GM21526 (cell line): ENCODE measurements around the gene QSOX1.
"Not testable (repeated sequence)": the region's sequence is repeated elsewhere in the genome, so short reads cannot be mapped to it uniquely, and the experiment has no call there.

Experiments
- ATAC-seq: cut with Tn5 transposase; IDR thresholded peaks from one replicate; pipeline ENCODE4 v1.9.1; 2021; ENCODE audit warnings: moderate library complexity; ENCODE audit not compliant: unreplicated experiment, low FRiP score

QSOX1 gene

DNA sequence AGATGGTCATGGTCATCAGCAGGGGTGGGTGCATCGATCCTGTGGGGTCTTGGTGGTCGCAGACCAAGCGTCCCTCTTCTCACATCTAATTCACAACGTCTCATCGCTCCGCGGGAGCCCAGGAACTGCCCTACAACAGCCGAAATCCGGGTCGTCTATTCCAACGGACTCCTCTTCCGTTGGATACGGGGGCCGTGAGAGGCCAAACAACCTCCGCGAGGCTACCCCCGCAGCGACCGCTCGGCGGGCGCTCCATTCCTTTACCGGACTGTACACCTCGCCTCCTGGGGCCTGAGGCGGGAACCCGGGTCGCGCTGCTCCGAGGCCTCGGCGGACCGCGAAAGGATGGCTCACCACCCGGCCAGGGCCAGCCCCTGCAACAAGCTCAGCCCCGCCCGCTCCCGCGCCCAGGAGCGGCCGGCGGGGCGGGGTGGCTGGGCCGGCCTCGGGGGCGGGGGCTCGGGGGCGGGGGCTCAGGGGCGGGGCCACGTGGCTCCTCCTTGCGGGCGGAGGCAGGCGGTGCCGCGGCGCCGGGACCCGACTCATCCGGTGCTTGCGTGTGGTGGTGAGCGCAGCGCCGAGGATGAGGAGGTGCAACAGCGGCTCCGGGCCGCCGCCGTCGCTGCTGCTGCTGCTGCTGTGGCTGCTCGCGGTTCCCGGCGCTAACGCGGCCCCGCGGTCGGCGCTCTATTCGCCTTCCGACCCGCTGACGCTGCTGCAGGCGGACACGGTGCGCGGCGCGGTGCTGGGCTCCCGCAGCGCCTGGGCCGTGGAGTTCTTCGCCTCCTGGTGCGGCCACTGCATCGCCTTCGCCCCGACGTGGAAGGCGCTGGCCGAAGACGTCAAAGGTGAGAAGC is at the start of gene QSOX1:
Gene QSOX1 (plus strand): TSS at position 545 of the 857 bp plus-strand sequence. CDS start 39 bp downstream, at position 584.
- ATAC-seq = peak; percentile 88

GRCh38 chr1:180112091-180112490 is 42.6 kb upstream of the QSOX1 start:
- ATAC-seq = no peak

GRCh38 chr1:180112984-180113647 is 41.6 kb upstream of the QSOX1 start:
- no peak for ATAC-seq

DNA sequence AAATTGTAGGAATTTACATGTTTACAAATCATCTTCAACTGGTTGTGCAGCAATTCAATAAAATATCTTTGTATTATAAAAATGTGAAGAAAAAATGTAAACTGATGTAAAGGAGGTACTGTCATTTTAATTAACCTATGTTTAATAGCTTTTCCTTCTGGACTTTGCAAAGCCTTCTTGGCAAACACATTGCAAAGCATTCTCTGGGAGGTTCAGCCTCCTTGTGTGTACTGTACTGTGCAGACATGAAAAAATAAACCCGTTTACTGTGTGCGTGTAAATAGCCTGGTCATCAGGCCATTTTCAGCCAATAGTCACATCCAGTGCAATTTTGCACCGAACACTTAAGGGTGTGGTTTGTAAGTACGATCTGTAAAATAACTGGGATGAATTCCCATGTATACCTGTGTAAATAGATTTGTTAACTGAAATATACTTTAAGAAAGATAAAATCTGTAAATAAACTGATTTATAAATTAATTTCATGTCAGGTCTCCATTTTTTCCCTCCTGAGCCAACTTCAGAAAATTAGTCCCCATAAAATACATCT is 40.2 kb upstream of the QSOX1 start:
- no peak for ATAC-seq

DNA sequence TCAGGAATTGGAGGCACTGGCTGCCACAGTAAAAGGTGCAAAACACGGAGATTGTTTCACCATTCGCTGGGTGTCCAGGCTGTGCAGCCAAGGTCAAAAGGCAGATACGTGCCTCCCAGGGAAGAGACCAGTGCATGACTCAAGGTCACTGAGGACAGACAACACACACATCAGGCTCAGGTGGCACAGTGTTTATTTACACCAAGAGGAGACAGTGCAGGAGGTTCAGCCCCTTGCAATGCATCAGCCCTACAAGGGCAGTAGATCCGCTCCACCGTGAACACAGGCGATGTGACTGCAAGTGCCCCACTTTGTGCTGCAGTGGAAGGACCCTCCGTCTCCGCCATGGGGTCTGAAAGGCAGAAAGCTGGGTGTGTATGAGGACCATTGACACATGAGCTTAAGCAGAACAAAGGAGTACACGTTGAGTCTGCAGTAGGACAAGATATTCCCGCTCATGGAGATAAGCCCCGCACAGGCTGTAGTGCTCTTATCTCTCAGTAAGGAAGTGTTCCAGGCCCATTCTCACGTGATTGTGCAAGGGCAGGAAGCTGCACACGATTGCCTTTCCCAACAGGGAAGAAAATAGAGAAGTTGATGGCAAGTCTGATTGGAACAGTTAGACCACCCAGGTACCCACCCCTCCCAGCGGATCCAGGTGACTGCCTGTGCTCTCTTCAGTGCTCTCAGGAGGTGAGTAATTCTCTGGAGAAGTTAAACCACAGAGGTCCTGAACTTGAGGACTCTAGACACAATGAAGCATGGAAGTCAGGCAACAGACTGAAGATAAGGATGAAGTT is 37.5 kb upstream of the QSOX1 start:
- no peak for ATAC-seq

DNA sequence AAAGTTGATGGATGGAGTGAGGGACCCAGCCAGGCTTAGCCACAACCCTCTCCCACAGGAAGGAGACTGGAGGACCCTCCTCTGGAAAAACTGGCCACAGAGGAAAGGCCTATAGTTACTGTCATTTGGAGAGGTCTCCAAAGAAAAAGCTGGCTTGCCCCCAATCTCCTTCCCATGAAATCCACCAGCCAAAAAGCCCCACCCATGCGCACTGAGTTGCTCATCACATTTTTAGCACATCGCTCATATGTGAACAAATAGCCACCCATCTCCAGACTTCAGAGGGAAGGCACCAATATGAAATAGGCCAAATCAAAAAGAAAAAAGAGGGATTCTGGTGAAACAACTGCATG is 36.9 kb upstream of the QSOX1 start:
- ATAC-seq = no peak

DNA sequence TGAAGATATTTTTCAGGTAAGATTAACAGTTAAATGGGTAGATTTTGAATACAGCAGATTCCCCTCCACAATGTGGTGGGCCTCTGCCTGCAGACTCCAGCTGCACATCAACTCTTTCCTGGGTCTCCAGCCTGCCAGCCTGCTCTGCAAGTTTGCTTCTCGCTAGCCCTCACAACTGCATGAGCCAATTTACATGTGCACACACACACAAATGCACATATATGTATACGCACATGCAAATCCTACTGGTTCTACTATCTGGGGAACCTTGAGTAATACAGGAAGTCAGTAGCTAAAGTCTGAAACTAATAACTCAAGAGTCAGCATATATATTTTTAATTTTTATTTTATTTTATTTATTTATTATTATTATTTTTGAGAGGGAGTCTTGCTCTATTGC is 34.8 kb upstream of the QSOX1 start:
- ATAC-seq = no peak

GRCh38 chr1:180123463-180123936 is 31.2 kb upstream of the QSOX1 start:
- ATAC-seq = no peak

GRCh38 chr1:180130651-180131050 is 24.0 kb upstream of the QSOX1 start:
- ATAC-seq = no peak

DNA sequence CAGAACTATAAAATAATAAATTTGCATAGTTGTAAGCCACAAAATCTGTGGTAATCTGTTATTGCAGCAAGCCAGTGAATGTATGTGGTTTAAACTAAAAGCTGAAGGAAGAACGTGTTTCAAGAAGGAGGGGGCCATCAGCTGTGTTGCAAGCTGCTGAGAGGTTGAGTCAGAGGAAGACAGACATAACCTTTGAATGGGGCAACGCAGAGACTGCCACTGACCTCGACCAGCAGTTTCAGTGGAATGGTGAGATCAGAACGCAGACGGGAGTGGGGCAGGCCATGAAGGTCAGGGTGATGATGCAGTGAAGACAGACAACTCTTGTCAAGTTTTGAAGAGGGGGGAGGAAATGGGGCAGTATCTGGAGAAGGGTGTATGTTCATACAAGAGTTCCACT is 23.2 kb upstream of the QSOX1 start:
- ATAC-seq = no peak

- ATAC-seq = no peak
These were observed 21.5 kb upstream of the QSOX1 start for GRCh38 chr1:180133193-180133592.

- not testable (repeated sequence) for ATAC-seq
These were observed 21.0 kb upstream of the QSOX1 start for GRCh38 chr1:180133688-180134087.

DNA sequence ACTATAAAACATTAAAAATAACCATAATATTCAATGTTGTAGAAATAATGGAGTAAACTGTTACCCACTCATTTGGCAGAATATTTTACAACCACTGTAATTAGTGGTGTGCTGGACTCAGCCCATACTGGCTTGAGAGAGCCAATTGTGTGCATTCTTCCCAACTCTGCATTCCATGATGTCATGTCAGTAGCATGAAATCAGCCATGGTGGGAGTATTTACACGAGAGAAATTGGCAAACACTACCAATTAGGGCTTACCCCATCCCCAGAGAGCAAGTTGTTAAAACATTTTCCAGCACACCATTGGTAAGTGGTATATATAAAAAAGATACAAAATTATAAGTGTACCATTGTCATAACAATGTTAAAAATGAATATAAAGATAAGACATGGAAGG is 19.1 kb upstream of the QSOX1 start:
- no peak for ATAC-seq

GRCh38 chr1:180136331-180136967 is 18.2 kb upstream of the QSOX1 start:
- no peak for ATAC-seq

DNA sequence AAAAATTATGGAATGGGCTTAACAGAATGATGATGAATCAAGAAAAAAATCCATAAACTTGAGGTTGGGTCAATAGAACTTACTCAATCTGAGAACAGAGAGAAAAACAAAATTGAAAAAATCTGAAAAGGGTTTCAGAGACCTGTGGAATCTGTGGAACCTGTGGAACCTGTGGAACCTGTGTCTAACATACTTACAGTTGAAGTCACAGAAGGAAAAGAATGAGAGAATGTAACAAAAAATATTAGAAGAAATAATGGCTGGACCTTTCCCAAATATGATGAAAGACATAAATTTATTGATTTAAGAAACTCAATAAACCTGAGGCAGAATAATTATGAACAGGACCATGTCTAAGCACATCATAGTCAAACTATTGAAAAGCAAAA is 17.7 kb upstream of the QSOX1 start:
- no peak for ATAC-seq

- no peak for ATAC-seq
These were observed 16.9 kb upstream of the QSOX1 start for GRCh38 chr1:180137776-180138175.

- no peak for ATAC-seq
These were observed 13.2 kb upstream of the QSOX1 start for GRCh38 chr1:180141381-180141934.

DNA sequence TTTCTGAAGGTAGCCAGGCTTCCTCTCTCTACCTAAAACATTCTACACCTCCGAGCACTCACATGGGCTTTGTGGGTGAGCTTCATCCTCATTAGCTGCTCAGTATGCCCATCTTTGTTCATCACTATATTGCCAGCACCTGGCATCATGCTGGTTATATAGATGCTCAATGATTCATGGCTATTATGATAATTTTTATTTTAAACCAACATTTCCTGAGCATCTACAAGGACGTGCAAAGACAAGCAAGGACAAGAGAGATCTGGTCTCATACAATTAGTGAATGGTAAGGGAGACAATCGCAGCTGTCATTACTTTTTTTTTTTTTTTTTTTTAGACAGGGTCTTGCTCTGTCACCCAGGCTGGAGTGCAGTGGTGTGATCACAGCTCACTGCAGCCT is 11.3 kb upstream of the QSOX1 start:
- ATAC-seq = no peak

DNA sequence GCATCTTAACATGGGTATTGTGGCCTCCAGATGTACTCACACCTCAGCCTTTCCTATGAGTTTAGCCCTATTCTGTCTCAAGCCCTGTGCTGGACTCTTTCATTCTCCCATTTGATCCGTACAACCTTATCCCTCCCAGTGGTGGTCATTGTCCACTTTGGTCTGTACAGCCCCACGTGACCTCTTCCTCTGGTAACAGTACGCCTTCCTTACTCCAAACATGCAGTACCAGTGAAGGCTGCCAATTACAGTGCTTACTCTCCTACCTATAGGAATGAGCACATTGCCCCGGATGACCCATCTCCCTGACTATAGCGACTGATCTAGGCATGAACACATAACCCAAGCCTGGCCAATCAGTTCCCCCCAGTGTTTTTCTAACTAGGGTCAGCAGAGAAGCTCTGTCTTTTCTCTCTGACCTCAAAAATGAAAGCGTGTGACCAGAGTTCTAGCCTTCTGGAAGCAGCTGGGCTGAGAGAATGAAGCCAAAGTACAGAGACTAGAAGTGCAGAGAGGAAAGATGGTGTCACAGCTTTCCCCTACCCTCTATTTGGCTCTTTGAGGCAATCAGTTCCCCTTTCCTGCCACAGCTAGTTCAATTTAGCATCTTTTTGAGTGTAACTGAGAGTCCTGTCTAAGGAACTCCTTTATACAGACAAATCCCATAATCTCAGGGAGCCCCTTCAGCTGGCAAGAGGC is 9.9 kb upstream of the QSOX1 start:
- no peak for ATAC-seq
